H9 (cell line): ENCODE data around the gene CROT. TPM values are rescaled to one million over a fixed set of nuclear protein-coding genes. Genes with fewer than 3 reads are reported as not detected.

Experiments
- DNase-seq: peaks from one replicate; pipeline ENCODE4 v3.0.0-alpha.2; 2017
- H2AFZ ChIP-seq: one replicate; pipeline ENCODE4 v1.6.1; 2013; ENCODE audit warnings: mild to moderate bottlenecking, low read length, control low read depth, moderate library complexity
- H2AK5ac ChIP-seq: 2 replicates; pipeline ENCODE4 v1.6.1; 2013; ENCODE audit warnings: low read length, control low read depth, mixed read lengths; ENCODE audit not compliant: insufficient read length
- H2BK120ac ChIP-seq: one replicate; pipeline ENCODE4 v1.6.1; 2013; ENCODE audit warnings: low read depth, mild to moderate bottlenecking, low read length, control low read depth, inconsistent platforms; ENCODE audit not compliant: poor library complexity, severe bottlenecking
- H2BK12ac ChIP-seq: 2 replicates; pipeline ENCODE4 v1.6.1; 2013; ENCODE audit warnings: low read length, control low read depth, mixed read lengths, low read depth; ENCODE audit not compliant: insufficient read length
- H2BK15ac ChIP-seq: 2 replicates; pipeline ENCODE4 v1.6.1; 2013; ENCODE audit warnings: low read depth, low read length, control low read depth
- H2BK20ac ChIP-seq: one replicate; pipeline ENCODE4 v1.6.1; 2013; ENCODE audit warnings: low read depth, mild to moderate bottlenecking, low read length, control low read depth, inconsistent platforms; ENCODE audit not compliant: poor library complexity, severe bottlenecking
- H2BK5ac ChIP-seq: 2 replicates; pipeline ENCODE4 v1.6.1; 2013; ENCODE audit warnings: low read length, control low read depth, mixed read lengths; ENCODE audit not compliant: insufficient read length
- H3K14ac ChIP-seq: 2 replicates; pipeline ENCODE4 v1.6.1; 2013; ENCODE audit warnings: low read length, control low read depth; ENCODE audit not compliant: insufficient read depth
- H3K18ac ChIP-seq: 2 replicates; pipeline ENCODE4 v1.6.1; 2013; ENCODE audit warnings: low read depth, mild to moderate bottlenecking, mixed read lengths, low read length, control low read depth; ENCODE audit not compliant: insufficient read length
- H3K23ac ChIP-seq: 2 replicates; pipeline ENCODE4 v1.6.1; 2013; ENCODE audit warnings: low read length, control low read depth, mixed read lengths, low read depth; ENCODE audit not compliant: insufficient read length
- H3K23me2 ChIP-seq: 2 replicates; pipeline ENCODE4 v1.6.1; 2013; ENCODE audit warnings: low read depth, mild to moderate bottlenecking, mixed read lengths, low read length, control low read depth; ENCODE audit not compliant: insufficient read length, poor library complexity, severe bottlenecking
- H3K27ac ChIP-seq: 2 replicates; pipeline ENCODE4 v1.5.1; 2013; ENCODE audit warnings: low read length, control low read depth, mixed read lengths, low read depth; ENCODE audit not compliant: insufficient read length
- H3K27me3 ChIP-seq: 2 replicates; pipeline ENCODE4 v1.6.1; 2013; ENCODE audit warnings: low read length, control low read depth, inconsistent platforms; ENCODE audit not compliant: insufficient read depth
- H3K4ac ChIP-seq: 2 replicates; pipeline ENCODE4 v1.6.1; 2013; ENCODE audit warnings: low read depth, mild to moderate bottlenecking, control low read depth, inconsistent platforms, low read length, moderate library complexity
- H3K4me1 ChIP-seq: 2 replicates; pipeline ENCODE4 v1.6.1; 2013; ENCODE audit warnings: low read length, control low read depth, inconsistent platforms; ENCODE audit not compliant: insufficient read depth
- H3K4me2 ChIP-seq: 2 replicates; pipeline ENCODE4 v1.6.1; 2013; ENCODE audit warnings: low read length, control low read depth, mixed read lengths; ENCODE audit not compliant: insufficient read length, insufficient read depth
- H3K56ac ChIP-seq: 2 replicates; pipeline ENCODE4 v1.6.1; 2013; ENCODE audit warnings: low read depth, mild to moderate bottlenecking, mixed read lengths, low read length, control low read depth; ENCODE audit not compliant: insufficient read length
- H3K79me1 ChIP-seq: 2 replicates; pipeline ENCODE4 v1.6.1; 2013; ENCODE audit warnings: low read depth, mild to moderate bottlenecking, moderate library complexity, low read length, control low read depth, inconsistent platforms; ENCODE audit not compliant: insufficient read depth, poor library complexity, severe bottlenecking
- H3K79me2 ChIP-seq: 2 replicates; pipeline ENCODE4 v1.6.1; 2013; ENCODE audit warnings: low read length, control low read depth, inconsistent platforms; ENCODE audit not compliant: insufficient read depth
- H3K9ac ChIP-seq: 2 replicates; pipeline ENCODE4 v1.6.1; 2013; ENCODE audit warnings: low read length, control low read depth, mixed read lengths; ENCODE audit not compliant: insufficient read length; ENCODE audit errors: extremely low read depth
- H3K9me3 ChIP-seq: one replicate; pipeline ENCODE4 v1.6.1; 2013; ENCODE audit warnings: low read depth, low read length, inconsistent platforms; ENCODE audit not compliant: control insufficient read depth
- H3T11ph ChIP-seq: one replicate; pipeline ENCODE4 v1.6.1; 2013; ENCODE audit warnings: mild to moderate bottlenecking, low read length, control low read depth, inconsistent platforms
- H4K20me1 ChIP-seq: one replicate; pipeline ENCODE4 v1.6.1; 2013; ENCODE audit not compliant: control insufficient read depth, insufficient read length, insufficient read depth
- H4K5ac ChIP-seq: 2 replicates; pipeline ENCODE4 v1.6.1; 2013; ENCODE audit warnings: low read depth, mild to moderate bottlenecking, mixed read lengths, low read length, control low read depth; ENCODE audit not compliant: insufficient read length
- H4K8ac ChIP-seq: replicated peaks from 2 replicates; pipeline ENCODE4 v1.6.1; 2013; ENCODE audit warnings: low read length, control low read depth, mixed read lengths, low read depth; ENCODE audit not compliant: insufficient read length
- H4K91ac ChIP-seq: 2 replicates; pipeline ENCODE4 v1.6.1; 2013; ENCODE audit warnings: low read depth, mild to moderate bottlenecking, moderate library complexity, mixed read lengths, low read length, control low read depth; ENCODE audit not compliant: insufficient read length
- H3K27ac Mint-ChIP-seq, 3 experiments: 2 replicates in 2 of 3; 3 replicates in 1 of 3; pipeline ENCODE4 v1.8.0; 2020 to 2021; ENCODE audit warnings: mixed read lengths in 3 of 3, mild to moderate bottlenecking in 1 of 3, moderate library complexity in 1 of 3
- H3K27me3 Mint-ChIP-seq: 2 replicates; pipeline ENCODE4 v1.8.0; 2021; ENCODE audit warnings: low read depth, mild to moderate bottlenecking, moderate library complexity, mixed read lengths
- H3K36me3 Mint-ChIP-seq, 3 experiments: 2 replicates in 2 of 3; 3 replicates in 1 of 3; pipeline ENCODE4 v1.8.0; 2020 to 2021; ENCODE audit warnings: low read depth in 3 of 3, mixed read lengths in 3 of 3; ENCODE audit not compliant: insufficient read depth in 1 of 3
- H3K4me1 Mint-ChIP-seq, 2 experiments: 2 replicates each; pipeline ENCODE4 v1.8.0; 2020; ENCODE audit warnings: mixed read lengths in 2 of 2
- H3K4me3 Mint-ChIP-seq, 2 experiments: 2 replicates in 1 of 2; 3 replicates in 1 of 2; pipeline ENCODE4 v1.8.0; 2020 to 2021; ENCODE audit warnings: mild to moderate bottlenecking in 2 of 2, mixed read lengths in 2 of 2, moderate library complexity in 1 of 2
- H3K9me3 Mint-ChIP-seq, 2 experiments: 2 replicates in 1 of 2; 3 replicates in 1 of 2; pipeline ENCODE4 v1.8.0; 2020; ENCODE audit warnings: mild to moderate bottlenecking in 2 of 2, mixed read lengths in 2 of 2, moderate library complexity in 1 of 2
- total RNA-seq: library from RNA; stranded (reverse); gene quantifications from 2 replicates; pipeline ENCODE4 v1.2.1, GENCODE V29; 2021
- TF ChIP-seq, protein P1 (sequence below): fragments of 200-600 bp; sonication (generic); conservative IDR thresholded peaks from 3 replicates; pipeline ENCODE4 v1.8.0; 2021; ENCODE audit warnings: antibody characterized with exemption, mild to moderate bottlenecking

Gene CROT
- total RNA-seq, 1 experiment from 2014 or later: 6.0 TPM

DNA sequence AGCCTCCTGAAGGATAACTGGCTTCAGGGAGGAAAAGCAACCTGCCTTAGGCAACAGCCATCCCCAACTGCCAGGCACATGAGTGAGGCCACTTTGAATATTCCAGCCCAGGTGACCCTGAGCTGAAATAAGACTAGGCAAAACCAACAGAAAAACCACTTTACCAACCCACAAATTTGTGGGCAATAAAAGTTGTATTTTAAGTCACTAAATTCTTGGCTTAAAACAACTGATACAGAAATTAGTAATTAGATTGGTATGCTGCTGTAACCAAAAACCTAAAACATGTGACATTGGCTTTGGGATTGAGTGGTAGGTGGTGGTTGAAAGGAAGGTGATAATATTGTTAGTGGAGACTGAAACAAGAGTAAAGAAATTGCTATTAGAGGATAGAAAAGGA is 90.1 kb downstream of the CROT start:
- Histone ChIP-seq H3K4ac (no peak overlapping the region), H3K23ac (no peak overlapping the region), H4K91ac (no peak overlapping the region), H3K18ac (no peak overlapping the region), H3K9ac (no peak overlapping the region), H3K4me1 (no peaks in the 10 kb centered on the region; the same call in 1 of the 2 replicates), H3K4me2 (no peak overlapping the region), H2BK12ac (no peak overlapping the region), H3K14ac (no peak overlapping the region), H3K79me2 (no peaks in the 10 kb centered on the region), H2BK20ac (no peak overlapping the region), H3K56ac (no peak overlapping the region), H3K27me3 (no peaks in the 10 kb centered on the region), H2AK5ac (no peak overlapping the region), H4K5ac (no peak overlapping the region), H3K9me3 (no peaks in the 10 kb centered on the region), H3K79me1 (no peaks in the 10 kb centered on the region), H3K27ac (no peak overlapping the region), H2BK120ac (no peak overlapping the region), H4K20me1 (no peaks in the 10 kb centered on the region), H2BK15ac (no peak overlapping the region), H2AFZ (no peak overlapping the region), H4K8ac (no peak overlapping the region), H3T11ph (no peak overlapping the region), H2BK5ac (no peak overlapping the region), H3K23me2 (no peaks in the 10 kb centered on the region)
- no peak for DNase-seq
- Mint-ChIP-seq H3K4me3 (no peak overlapping the region), H3K4me1 (peaks cover 3 to 5% of the 10 kb centered on the region in 2 experiments), H3K36me3 (no peaks in the 10 kb centered on the region), H3K27me3 (no peaks in the 10 kb centered on the region), H3K27ac (no peak overlapping the region), H3K9me3 (no peaks in the 10 kb centered on the region)
- TF ChIP-seq, protein P1, sequence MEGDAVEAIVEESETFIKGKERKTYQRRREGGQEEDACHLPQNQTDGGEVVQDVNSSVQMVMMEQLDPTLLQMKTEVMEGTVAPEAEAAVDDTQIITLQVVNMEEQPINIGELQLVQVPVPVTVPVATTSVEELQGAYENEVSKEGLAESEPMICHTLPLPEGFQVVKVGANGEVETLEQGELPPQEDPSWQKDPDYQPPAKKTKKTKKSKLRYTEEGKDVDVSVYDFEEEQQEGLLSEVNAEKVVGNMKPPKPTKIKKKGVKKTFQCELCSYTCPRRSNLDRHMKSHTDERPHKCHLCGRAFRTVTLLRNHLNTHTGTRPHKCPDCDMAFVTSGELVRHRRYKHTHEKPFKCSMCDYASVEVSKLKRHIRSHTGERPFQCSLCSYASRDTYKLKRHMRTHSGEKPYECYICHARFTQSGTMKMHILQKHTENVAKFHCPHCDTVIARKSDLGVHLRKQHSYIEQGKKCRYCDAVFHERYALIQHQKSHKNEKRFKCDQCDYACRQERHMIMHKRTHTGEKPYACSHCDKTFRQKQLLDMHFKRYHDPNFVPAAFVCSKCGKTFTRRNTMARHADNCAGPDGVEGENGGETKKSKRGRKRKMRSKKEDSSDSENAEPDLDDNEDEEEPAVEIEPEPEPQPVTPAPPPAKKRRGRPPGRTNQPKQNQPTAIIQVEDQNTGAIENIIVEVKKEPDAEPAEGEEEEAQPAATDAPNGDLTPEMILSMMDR: no peak
